NCI-H146 treated with DMSO at 0.1 percent for 48 hours (cell line): ENCODE data around the gene STIMATE.

Experiments
- DNase-seq: peaks from one replicate; lab custom pipeline; 2025; ENCODE audit not compliant: unreplicated experiment; lab: John Stamatoyannopoulos, UW

Gene STIMATE

DNA sequence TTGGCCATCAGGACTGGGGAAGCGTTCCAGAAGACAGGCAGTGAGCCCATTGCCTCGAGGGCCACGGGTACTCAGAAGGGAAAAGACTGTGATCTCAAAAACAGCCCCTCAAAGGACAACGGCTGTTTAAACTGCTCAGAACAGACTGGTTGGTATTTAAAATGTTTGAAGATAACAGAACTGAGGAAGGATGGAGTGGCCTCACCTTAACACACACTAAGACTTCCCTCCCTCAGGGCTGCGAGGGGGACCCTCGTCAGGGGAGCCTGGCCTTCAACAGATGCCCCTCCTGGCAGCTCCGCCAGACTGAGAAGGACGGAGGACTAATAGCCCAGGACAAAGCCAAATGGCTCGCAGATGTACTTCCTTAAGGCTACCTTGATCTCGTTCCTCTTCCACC is 2.6 kb downstream of the STIMATE start:
- no peak for DNase-seq

DNA sequence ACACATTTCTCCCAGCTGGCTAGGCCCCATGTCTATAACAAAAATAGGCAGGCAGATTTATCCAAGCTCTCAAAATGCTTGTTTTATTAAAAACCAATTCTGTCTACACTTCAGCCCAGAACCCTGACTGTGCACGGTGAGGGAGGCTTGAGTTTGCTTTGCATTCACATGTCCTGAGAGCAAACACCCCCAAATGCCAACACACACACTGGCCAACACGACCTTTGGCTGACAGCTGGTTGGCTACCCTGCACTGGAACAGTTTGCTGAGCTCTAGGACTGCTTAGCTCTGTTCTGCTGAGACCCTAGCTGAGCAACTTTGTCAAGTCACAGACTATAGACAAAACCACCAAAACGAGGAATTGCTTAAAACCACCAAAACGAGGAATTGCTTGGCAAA is 3.6 kb downstream of the STIMATE start:
- no peak for DNase-seq

DNA sequence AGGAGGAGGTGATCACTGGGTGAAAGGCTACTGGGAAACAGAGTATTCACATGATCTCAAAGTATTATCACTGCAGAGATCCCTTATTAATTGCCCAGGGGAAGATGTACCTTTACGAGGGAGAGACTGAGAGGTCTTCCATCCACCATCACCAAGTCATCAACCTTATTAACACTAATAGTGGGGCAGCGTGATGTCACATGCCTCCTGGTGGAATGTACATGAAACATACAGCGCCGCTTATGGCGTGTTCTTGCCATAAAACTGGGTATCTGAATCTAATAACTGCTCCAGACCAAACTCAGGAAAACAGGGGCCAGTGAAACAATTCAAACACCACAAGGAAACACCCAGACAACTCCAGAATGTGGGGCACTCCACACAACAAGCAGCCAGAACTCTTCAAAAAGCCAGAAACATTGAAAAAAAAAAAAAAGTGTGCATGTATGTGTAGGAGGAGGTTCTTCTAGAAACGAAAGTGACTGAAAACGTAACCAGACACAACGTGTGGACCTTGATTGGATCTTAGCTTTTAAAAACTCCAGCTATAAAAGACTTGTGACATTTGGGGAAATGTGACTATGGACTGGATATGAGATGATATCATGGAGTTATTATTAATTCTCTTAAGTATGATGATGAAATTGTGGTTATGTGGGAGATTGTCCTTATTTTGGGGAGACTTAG is 4.6 kb downstream of the STIMATE start:
- no peak for DNase-seq

DNA sequence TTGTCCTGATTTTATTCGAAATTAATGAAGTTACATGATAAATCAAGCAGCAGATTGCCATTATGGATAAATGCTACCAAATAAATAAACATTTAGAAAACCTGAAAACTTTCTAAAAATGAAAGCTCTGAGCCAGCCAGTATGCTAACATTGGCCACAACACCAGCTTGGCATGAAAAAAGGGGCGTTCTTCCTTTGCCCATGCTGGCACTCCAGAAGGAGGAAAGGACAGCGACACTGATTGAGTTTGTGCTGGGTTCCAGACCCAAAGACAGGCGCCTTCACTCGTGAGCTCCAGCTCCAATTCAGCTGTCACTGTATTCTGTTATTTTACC is 5.1 kb downstream of the STIMATE start:
- no peak for DNase-seq

DNA sequence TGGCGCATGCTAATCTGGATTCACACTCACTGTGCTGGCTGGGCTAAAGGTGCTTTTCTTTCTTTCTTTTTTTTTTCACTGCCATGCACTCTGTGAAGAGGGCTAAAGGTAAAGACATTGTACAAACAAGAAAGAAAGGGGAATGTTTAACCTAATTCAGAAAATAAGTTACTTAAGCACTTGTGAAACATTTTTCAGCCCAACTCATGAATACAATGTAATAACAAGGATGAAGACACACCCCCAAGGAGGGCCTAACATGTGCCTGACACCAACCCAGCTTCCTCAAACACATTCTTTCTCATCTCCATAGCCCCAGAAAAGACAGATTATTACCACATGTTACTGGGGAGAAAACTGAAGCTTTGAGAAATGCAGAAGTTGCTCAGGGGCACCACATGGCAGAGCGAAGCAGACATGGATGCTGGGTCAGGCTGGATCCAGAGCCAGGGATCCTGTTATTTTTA is 5.7 kb downstream of the STIMATE start:
- no peak for DNase-seq

DNA sequence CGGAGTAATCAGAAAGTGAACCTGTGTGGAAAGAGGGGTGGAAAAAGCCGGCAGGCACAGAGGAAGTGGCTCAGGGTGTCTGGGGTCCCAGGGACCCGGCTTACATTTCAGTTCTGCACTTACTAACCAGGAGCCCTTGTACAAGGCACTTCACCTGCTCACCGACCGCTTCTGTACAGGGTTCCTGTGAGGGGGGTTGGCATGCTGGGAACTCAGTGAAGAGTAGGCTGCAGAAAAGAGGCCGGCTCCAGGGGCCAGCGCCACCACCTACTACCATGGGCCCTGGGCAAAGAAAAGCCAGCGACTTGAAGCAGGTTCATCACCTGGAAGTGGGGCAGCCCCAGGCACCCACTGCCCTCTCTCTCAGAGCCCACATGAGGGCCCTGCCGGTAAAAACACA is 6.2 kb downstream of the STIMATE start:
- DNase-seq, result no peak

DNA sequence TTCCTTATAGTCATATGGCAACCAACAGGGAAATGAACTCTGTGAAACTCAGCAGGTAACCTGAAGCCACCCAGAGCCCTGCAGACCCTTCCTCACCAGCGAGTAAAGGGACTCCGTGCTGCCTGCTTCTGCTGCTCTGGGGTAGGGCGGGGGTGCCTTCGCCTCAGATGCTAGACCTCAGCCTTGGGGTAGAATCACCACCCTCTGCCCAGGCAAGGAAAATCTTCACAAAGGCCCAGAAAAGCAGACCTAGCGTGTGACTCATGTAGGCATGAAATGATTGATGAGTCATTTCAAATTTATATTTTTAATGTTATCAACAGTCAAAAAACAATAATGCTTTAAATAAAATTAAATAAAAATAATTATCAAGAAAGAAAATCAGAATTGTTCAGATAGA is 6.6 kb downstream of the STIMATE start:
- no peak for DNase-seq

DNA sequence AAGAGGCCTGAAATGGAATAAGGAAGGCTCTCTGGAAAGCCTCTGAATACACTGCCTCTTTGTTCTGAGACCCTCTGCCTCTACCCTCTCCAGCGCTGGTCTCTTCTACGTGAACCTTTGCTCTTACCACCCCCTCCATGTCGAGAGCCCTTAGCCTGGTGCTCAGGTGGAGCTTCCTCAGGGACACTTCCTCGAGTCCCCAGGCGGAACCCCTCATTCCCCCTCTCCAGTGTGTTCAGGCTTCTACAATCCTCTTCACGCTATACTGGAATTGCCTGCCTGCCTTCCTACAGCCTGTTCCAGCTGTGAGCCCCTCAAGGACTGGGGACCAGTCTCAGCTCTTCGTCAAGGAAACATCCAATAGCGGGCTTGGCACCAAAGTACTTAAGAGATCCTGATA is 7.4 kb downstream of the STIMATE start:
- no peak for DNase-seq

DNA sequence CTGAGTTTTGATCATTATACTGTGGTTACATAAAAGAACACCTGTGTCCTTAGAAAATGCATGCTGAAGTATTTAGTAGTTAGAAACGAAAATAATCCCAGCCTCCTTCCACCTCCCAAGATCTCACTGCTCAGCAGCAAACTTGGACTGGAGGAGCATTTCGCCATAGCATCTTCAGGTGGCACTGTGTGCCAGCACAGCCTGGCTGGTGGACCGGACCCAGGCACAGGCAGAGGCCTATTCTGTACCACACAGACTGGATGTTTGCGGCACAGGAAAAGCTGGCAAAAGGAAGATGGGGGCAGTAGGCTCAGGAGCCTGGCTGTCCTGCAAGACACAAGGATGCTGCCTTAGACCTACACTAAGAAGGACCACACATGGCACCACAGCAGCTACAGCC is 10.2 kb downstream of the STIMATE start:
- no peak for DNase-seq

DNA sequence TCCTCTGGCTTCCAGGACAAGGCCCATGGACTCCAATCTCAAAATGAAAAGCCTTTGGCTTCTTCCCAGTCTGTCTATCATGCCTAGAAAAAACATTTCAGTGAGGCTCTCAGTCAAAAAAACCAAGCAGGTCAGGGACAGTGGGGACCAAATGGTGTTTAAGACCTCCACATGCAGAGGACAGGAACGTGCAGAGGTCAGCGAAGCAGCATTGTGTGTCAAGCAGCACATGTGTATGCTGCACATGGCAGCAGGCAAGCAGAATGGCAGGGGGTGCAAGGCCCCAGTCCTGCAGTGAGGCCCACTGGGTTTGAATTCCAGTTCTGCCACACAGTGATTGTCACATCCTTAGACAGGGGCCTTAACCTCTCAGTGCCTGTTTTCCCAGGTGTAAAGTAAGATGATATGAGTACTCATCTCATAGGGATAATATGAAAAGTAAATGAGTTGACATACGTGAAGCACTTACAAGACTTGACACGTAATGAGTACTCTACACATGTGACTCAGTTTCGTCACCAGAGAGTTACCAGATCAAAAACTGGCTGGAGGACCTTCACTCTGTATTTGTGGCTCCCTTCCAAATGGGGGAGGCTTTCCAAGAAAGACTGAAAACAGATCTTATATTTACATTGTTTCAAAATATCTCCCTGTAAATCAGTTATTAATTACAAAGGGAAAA is 11.2 kb downstream of the STIMATE start:
- DNase-seq, result no peak

DNA sequence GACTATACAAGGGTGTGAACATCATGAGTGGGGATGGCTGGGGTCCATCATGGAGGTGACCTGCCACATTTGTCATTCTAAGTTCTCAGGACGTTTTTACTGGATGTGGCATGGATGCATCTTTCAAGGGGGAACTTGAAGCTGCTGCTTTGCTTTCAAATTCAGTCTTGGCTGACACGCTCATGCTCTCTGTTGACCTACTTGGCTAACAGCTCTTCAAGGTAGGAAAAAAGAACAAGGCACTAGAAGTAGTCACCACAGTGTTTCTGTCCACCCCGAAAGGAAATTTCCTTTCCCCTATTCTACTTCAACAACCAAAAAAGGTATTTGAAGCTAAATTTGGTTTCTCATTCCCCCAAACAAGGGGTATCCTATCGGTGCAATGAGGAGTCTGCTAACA is 15.0 kb downstream of the STIMATE start:
- DNase-seq, result no peak

DNA sequence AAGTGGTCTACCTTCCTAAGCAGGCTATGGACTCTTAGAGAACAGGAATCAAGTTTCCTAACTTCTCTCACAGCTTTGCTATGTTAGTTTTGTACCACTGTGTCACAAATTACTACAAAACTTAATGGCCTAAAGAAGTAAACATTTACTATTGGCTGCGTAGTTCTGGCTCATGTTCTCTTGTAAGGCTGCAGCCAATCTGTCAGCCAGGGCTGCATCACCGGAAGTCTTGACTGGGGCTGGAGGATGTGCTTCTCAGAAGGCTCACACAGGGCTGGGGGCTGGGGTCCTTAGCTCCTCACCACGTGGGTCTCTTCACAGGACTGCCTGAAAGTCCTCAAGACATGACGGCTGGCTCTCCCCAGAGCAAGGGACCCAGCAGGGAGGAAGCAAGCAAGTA is 15.5 kb downstream of the STIMATE start:
- no peak for DNase-seq

DNA sequence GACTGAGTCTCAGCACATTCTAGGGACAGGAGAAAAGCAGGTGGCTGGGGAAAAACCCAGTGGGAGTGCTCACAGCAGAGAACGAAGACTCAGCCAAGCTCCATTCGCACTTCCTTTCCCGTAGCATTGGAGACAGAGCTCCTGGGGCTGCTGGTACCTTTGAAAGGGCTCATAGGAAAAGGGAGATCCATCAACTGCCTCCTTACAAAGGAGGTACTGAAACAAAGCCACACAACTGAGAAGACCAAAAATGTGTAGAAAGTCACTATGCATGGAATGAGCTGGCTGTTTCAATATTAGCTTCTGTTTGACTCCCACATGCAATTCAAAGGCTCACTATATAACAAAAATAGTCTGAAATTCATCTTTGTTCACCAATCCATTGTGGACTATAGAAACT is 16.9 kb downstream of the STIMATE start:
- no peak for DNase-seq

DNA sequence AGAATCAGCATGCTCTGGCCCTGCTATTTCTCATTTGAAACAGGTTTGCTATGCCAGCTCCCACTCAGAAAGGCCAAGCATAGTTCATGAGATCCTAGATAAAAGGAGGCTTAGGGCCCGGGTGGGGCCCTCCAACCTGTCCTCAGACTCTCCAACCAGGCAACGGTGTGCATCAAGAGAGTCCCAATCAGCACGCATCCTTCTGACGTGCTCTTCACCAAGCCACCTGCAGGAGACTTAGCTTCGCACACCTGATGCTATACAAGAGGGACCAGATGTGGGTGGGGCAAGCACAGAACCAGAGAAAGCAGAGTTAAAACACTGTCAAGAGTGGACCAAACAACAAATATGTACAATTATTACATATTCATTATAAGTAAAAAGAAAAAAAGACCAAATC is 17.3 kb downstream of the STIMATE start:
- no peak for DNase-seq

DNA sequence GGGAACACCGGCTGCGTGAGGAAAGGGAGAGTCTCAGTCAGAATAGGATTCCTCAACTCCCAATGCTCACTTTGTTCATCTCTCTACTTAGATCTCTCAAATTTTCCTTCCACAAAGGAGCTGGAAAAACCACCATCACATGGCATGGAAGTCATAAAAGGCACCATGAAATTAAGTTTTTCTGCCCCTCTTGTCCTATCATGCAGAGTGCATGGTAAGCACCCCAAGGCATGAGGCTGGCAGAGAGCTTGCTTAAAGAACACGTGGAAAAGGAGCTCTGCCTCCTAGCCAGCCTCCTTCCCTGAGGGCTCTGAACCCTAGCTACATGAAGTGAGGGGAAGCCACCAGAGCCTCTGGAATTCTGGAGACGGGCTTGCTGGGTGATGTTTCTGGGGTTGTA is 17.8 kb downstream of the STIMATE start:
- DNase-seq, result no peak

DNA sequence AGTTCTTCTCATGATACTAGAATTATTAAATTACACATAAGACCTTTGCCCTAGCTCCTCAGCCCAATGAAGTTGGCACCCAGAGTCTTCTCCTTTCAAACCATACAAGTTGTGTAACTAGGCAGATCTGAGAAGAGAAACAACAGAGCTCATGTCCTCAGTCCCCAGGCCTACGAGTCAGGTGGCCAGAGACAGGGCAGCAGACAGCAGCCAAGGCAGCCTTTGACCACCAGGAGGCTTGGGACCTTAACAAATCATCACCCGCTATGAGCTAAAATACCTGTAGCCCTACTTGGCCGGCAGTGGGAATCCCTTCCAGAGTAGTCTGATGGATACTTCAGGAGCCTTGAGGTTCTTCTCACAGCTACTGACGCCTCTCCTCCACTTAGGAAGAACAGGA is 18.3 kb downstream of the STIMATE start:
- DNase-seq, result no peak

DNA sequence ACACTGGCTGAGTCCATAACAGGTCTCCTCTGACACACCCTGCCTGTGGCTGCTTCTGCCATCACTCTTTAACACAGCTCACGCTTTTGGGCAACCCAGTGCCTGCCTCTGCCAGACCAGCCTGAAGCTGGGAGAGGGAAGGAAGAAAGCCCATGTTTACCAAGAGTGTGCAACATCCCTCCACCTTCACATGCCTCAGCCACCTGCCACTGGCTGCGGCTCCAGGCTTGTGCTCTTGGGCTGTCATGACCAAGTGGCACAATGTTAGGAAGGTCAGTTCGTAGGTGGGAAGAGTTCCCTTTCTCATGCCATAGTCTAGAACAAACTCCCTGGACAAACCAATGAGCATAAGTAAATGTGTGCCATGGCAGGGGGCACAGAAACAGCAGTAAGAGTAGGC is 20.3 kb downstream of the STIMATE start:
- no peak for DNase-seq

DNA sequence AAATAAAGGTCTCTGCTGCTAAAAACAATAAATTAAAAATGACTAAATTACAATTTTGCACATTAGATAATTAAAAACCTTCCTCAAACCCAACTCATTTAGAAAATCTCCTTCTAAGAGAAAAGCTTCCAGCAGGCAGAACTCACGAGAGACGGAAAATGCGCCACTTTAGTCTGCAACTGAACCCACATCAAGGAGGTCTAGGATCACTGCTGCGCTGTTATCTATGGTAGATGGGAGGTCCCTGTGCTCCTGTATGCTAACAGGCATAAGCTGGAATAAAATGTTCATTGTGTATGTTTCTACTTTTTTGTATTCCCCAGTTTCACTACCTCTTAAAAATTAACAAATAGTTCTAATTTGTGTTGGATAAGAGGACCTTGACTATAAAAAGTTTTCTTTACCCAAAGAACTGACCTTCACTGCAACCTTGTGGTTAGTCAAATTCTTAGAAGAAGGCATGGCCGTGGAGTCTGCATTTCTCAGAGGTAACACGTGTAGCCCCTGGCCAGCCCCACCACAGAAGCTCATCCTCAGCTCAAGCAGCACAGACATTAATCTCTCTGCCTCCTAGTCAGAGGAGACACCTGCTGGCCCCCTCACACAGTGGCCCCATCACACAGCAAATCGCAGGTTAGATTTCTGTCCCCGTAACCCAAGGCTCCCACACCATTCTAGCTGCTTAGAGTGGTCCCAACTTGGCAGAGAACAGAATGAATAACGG is 22.3 kb downstream of the STIMATE start:
- no peak for DNase-seq

DNA sequence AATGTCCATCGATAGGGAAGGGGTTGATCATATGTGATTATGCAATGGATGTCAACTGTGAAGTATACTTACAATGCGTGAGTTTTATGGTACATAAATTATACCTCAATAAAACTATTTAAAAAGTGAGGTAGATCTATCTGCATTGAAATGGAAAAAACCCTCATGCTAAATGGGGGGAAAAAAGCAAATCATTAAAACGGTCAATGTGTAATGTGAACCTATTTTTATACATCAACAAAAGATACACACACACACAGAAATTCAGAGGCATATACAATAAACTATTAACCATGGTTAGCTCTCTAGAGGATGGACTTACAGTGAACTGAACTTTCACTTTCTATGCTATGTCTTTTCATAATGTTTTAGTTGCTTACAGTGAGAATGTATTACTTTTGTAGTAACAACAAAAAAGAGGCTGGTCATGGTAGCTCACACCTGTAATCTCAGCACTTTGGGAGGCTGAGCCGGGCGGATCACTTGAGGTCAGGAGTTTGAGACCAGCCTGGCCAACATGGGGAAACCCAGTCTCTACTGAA is 23.1 kb downstream of the STIMATE start:
- no peak for DNase-seq

DNA sequence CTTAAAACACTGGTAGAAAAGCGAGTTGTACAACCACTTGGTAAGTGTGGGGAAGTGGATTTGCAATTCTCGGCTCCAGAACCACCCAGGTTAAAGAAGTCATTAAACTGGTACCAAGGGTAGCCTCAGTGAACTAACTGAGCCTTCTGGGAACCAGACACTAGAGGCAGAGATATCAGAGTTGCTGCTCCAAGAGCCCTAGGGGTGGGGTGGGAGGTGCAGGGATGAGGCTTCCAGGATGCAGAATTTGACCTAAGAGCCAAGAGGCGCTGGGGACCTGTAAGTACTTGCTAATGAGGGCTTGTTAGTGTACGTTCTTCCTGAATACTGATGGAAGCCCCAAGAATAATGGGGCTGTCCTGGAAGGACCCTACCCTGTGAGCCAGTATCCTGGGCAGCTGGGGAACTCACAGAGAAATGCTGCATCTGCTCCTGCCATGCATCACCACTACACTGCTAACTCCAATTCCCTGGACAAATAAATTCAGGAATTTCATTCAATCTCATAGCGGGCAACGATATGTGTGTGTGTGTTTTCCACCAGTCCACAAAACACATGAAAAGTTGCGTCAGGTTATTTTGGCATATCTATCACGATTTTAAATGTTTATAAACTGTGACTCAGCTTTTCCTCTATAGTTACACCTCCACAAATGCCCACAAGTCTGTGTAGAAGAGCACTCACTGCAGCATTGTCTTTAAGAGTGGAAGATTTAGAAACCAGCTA is 23.8 kb downstream of the STIMATE start:
- DNase-seq, result no peak

DNA sequence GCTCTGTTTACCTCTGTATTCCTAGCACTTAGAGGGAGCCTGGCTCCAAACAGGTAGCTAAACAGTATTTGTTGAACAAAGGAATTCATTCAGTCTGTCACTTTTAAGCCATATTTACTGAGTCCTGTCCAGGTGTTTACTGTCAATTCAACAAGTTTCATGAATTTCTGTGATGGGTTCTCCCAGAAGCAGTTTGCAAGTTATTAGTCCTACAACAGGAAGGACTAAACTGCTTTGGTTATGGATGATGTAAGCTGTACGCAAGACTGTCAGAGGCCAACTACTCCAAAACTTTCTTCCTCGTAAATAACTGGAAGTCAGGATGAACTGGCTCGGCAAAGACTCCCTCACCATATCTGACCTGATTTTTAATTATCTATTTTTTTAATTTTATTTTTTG is 25.1 kb downstream of the STIMATE start:
- DNase-seq, result no peak
